Fibroblast of mammary gland (primary cell): ENCODE data around the gene TRIM69.

Experiments
- DNase-seq: peaks from one replicate; pipeline ENCODE4 v3.0.0-alpha.2; 2010; ENCODE audit warnings: low read depth
- H3K4me3 ChIP-seq: 2 replicates; pipeline ENCODE4 v1.5.1; 2011; ENCODE audit warnings: low read depth, mild to moderate bottlenecking, low read length, moderate library complexity; ENCODE audit not compliant: control insufficient read depth
- CTCF ChIP-seq: conservative IDR thresholded peaks from 2 replicates; pipeline ENCODE4 v1.5.1; 2011; ENCODE audit warnings: low read depth, low read length, inconsistent platforms; ENCODE audit not compliant: control insufficient read depth, insufficient read depth

TRIM69 gene

GRCh38 chr15:44712346-44713005 lies 23.9 kb upstream of the TRIM69 start:
- H3K4me3 ChIP-seq, result peak overlapping the region; percentile 99
- DNase-seq, result peak; percentile 92
- TF ChIP-seq CTCF, result no peak

GRCh38 chr15:44713006-44713966 lies 23.0 kb upstream of the TRIM69 start:
- peak; percentile 30 for TF ChIP-seq CTCF
- H3K4me3 ChIP-seq, result peak overlapping the region; percentile 99
- DNase-seq, result peak; percentile 51

GRCh38 chr15:44715142-44715796 lies 21.1 kb upstream of the TRIM69 start:
- DNase-seq, result no peak
- no peak overlapping the region for H3K4me3 ChIP-seq
- TF ChIP-seq CTCF, result no peak

GRCh38 chr15:44715797-44716334 lies 20.5 kb upstream of the TRIM69 start:
- no peak for DNase-seq
- H3K4me3 ChIP-seq, result no peak overlapping the region
- no peak for TF ChIP-seq CTCF

GRCh38 chr15:44716983-44717602 lies 19.2 kb upstream of the TRIM69 start:
- no peak for TF ChIP-seq CTCF
- no peak for DNase-seq
- H3K4me3 ChIP-seq, result no peak overlapping the region
